PC-3 (cell line): ENCODE results near the gene ACVR1. TPM values are rescaled to one million over a fixed set of nuclear protein-coding genes. Genes with fewer than 3 reads are reported as not detected.

ENCODE experiments used
- ATAC-seq: fragments of 200-7000 bp; cut with Tn5 transposase; 2 replicates; pipeline ENCODE4 v1.9.1; 2020; ENCODE audit warnings: mild to moderate bottlenecking, moderate library complexity
- BruUV-seq: library from RNA; stranded (reverse); fragments of 400-500 nt; replicated peaks from 2 replicates; lab custom pipeline; 2021; lab: Mats Ljungman, UMichigan
- CTCF ChIA-PET: fragments of 300-600 bp; sonication (Branson Sonifier 250); formaldehyde crosslinking; loops from one replicate; lab custom pipeline; 2022; ENCODE audit warnings: antibody characterized with exemption; lab: Charles Lee
- POLR2A ChIA-PET: fragments of 300-600 bp; sonication (Branson Sonifier 250); formaldehyde crosslinking; loops from one replicate; lab custom pipeline; 2022; ENCODE audit warnings: antibody characterized with exemption; ENCODE audit not compliant: unreplicated experiment; lab: Charles Lee
- DNase-seq: peaks from one replicate; pipeline ENCODE4 v3.0.0-alpha.2; 2015
- H2AFZ ChIP-seq: fragments of 300-600 bp; sonication (generic); 2 replicates; pipeline ENCODE4 v1.6.0; 2016; ENCODE audit warnings: antibody characterized with exemption, low read length
- H3F3A ChIP-seq: fragments of 300-600 bp; sonication (generic); one replicate; pipeline ENCODE4 v1.6.0; 2017; ENCODE audit warnings: antibody characterized with exemption, low read length, control low read depth, mild to moderate bottlenecking; ENCODE audit not compliant: unreplicated experiment
- H3K27ac ChIP-seq: fragments of 300-600 bp; sonication (generic); 2 replicates; pipeline ENCODE4 v1.5.1; 2016; ENCODE audit warnings: mild to moderate bottlenecking, low read length
- H3K27me3 ChIP-seq: fragments of 300-600 bp; sonication (generic); 2 replicates; pipeline ENCODE4 v1.6.1; 2016; ENCODE audit warnings: low read length, mixed read lengths
- H3K36me3 ChIP-seq: fragments of 300-600 bp; sonication (generic); 2 replicates; pipeline ENCODE4 v1.6.1; 2016; ENCODE audit warnings: low read depth, mixed run types, low read length, mixed read lengths
- H3K4me1 ChIP-seq: fragments of 300-600 bp; sonication (generic); 2 replicates; pipeline ENCODE4 v1.5.1; 2016; ENCODE audit warnings: low read length; ENCODE audit not compliant: insufficient read depth
- H3K4me2 ChIP-seq: fragments of 300-600 bp; sonication (generic); 2 replicates; pipeline ENCODE4 v1.6.0; 2016; ENCODE audit warnings: low read length
- H3K4me3 ChIP-seq: fragments of 300-600 bp; sonication (generic); 2 replicates; pipeline ENCODE4 v1.5.1; 2016; ENCODE audit warnings: mild to moderate bottlenecking, low read length, mixed read lengths
- H3K79me2 ChIP-seq: fragments of 300-600 bp; sonication (generic); 2 replicates; pipeline ENCODE4 v1.6.1; 2017; ENCODE audit warnings: low read length, mixed read lengths
- H3K9ac ChIP-seq: fragments of 300-600 bp; sonication (generic); 2 replicates; pipeline ENCODE4 v1.6.0; 2016; ENCODE audit warnings: mild to moderate bottlenecking, low read length
- H3K9me2 ChIP-seq: fragments of 300-600 bp; sonication (generic); replicated peaks from 2 replicates; pipeline ENCODE4 v1.6.1; 2016; ENCODE audit warnings: mixed run types, low read length, mixed read lengths
- H3K9me3 ChIP-seq: fragments of 300-600 bp; sonication (generic); 2 replicates; pipeline ENCODE4 v1.6.1; 2016; ENCODE audit warnings: low read length, mixed read lengths
- H4K20me1 ChIP-seq: fragments of 300-600 bp; sonication (generic); 2 replicates; pipeline ENCODE4 v1.6.1; 2016; ENCODE audit warnings: low read length, mixed read lengths
- CTCF ChIP-seq: fragments of 300-600 bp; sonication (generic); conservative IDR thresholded peaks from 2 replicates; pipeline ENCODE4 v1.5.1; 2017; ENCODE audit warnings: antibody characterized with exemption, low read depth, mild to moderate bottlenecking, low read length
- EZH2 ChIP-seq: fragments of 300-600 bp; sonication (generic); IDR thresholded peaks from one replicate; pipeline ENCODE4 v1.6.1; 2017; ENCODE audit warnings: antibody characterized with exemption, mild to moderate bottlenecking, low read length; ENCODE audit not compliant: unreplicated experiment
- EZH2phosphoT487 ChIP-seq: fragments of 300-600 bp; sonication (generic); IDR thresholded peaks from 2 replicates; pipeline ENCODE4 v1.6.1; 2018; ENCODE audit warnings: mild to moderate bottlenecking, antibody characterized with exemption, low read length, borderline replicate concordance
- intact Hi-C: fragments of 100-400 bp; cut with micrococcal nuclease; formaldehyde crosslinking; loops from 2 replicates; pipeline ENCODE4 v1.9.0; 2023
- total RNA-seq: library from RNA; depleted of rRNA; stranded (reverse); fragments of >200 nt; gene quantifications from 2 replicates; pipeline ENCODE4 v1.2.3, GENCODE V29; 2014

The ACVR1 gene
- total RNA-seq, 1 experiment from 2014 or later: 6.7 TPM

GRCh38 chr2:157803952-157804351 lies 72.2 kb downstream of the ACVR1 start:
- CTCF ChIA-PET: interaction anchor here (0.6 kb wide), 1 partner anchor 291 kb away, joined by 4 read pairs; no protein-coding TSS in a partner anchor

GRCh38 chr2:157803476-157803875 lies 72.7 kb downstream of the ACVR1 start:
- H3K9me3 ChIP-seq: no peaks in the 10 kb centered on the region
- intact Hi-C loops: no loop called here
- no peaks in the 10 kb centered on the region for H4K20me1 ChIP-seq
- no peak overlapping the region for H3K9ac ChIP-seq
- H3K9me2 ChIP-seq: no peaks in the 10 kb centered on the region
- no peaks in the 10 kb centered on the region for H3K4me1 ChIP-seq
- no peak overlapping the region for H3K4me2 ChIP-seq
- no peaks in the 10 kb centered on the region for H3K36me3 ChIP-seq
- no peaks in the 10 kb centered on the region for H3K27me3 ChIP-seq
- H3K79me2 ChIP-seq: no peaks in the 10 kb centered on the region
- POLR2A ChIA-PET: no interaction called here
- no peak for TF ChIP-seq CTCF
- TF ChIP-seq EZH2phosphoT487: no peak
- TF ChIP-seq EZH2: no peak
- CTCF ChIA-PET: interaction anchor here (0.6 kb wide), 1 partner anchor 291 kb away, joined by 4 read pairs; no protein-coding TSS in a partner anchor
- no peak for ATAC-seq
- BruUV-seq: no TSS peak
- H3F3A ChIP-seq: no peaks in the 10 kb centered on the region
- no peak overlapping the region for H3K4me3 ChIP-seq
- H3K27ac ChIP-seq: no peak overlapping the region
- no peak overlapping the region for H2AFZ ChIP-seq
- no peak for DNase-seq

More at GRCh38 chr2:157803952-157804351, 72.2 kb downstream of the ACVR1 start:
- no peak for ATAC-seq
- Histone ChIP-seq H3K27ac (no peak overlapping the region), H3K9ac (no peak overlapping the region), H3F3A (no peaks in the 10 kb centered on the region), H3K27me3 (no peaks in the 10 kb centered on the region), H3K4me1 (no peaks in the 10 kb centered on the region), H3K4me2 (no peak overlapping the region), H3K9me3 (no peaks in the 10 kb centered on the region), H4K20me1 (no peaks in the 10 kb centered on the region), H3K79me2 (no peaks in the 10 kb centered on the region), H2AFZ (no peak overlapping the region), H3K9me2 (no peaks in the 10 kb centered on the region), H3K36me3 (no peaks in the 10 kb centered on the region), H3K4me3 (no peak overlapping the region)
- POLR2A ChIA-PET: no interaction called here
- BruUV-seq: no TSS peak
- TF ChIP-seq CTCF (no peak), EZH2phosphoT487 (no peak), EZH2 (no peak)
- intact Hi-C loops: no loop called here
- DNase-seq: no peak

DNA sequence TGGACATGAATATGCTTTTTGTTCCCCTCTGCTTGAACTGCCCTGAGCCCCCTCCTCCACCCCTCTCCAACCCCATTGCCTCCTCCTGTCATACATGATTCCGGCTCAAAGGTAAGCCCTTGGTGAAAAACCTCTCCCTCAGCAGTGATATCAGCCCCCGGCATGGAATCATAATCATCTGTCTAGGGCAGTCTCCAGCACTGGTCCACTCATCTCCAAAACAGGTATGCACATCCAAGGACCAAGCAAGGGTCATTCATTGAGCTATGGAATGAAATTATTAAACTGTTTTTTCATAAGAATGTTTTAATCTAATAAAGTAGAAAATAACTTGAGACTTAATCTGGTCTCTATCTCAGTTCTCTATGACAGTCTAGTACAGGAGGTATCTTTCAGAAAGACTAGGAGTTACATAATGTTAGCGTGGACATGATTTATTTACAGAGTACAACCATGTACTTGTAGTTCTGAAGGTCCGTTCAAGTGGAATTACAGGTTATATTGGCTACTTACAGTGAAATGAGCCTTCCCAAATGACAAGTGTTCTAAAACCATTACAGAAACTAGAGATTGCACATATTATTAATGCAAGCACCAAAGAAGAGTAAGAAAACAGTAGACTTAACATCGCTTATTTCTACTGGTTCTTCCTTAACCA lies 75.2 kb downstream of the ACVR1 start:
- Histone ChIP-seq H3K36me3 (no peaks in the 10 kb centered on the region), H3K4me2 (no peak overlapping the region), H3K9me2 (no peaks in the 10 kb centered on the region), H3K27ac (no peak overlapping the region), H3F3A (no peaks in the 10 kb centered on the region), H2AFZ (no peak overlapping the region), H3K79me2 (no peaks in the 10 kb centered on the region), H3K27me3 (no peaks in the 10 kb centered on the region), H3K9ac (no peak overlapping the region), H3K4me3 (no peak overlapping the region), H3K9me3 (no peaks in the 10 kb centered on the region), H4K20me1 (no peaks in the 10 kb centered on the region), H3K4me1 (no peaks in the 10 kb centered on the region)
- TF ChIP-seq EZH2phosphoT487: no peak
- no peak for TF ChIP-seq CTCF
- TF ChIP-seq EZH2: no peak
- DNase-seq (no peak), ATAC-seq (no peak)
- intact Hi-C loops: no loop called here
- ChIA-PET CTCF (no interaction called here), POLR2A (no interaction called here)
- BruUV-seq: no TSS peak
